PC-3 (cell line): Measurements from ENCODE around the gene DOCK1.

Experiments
- CTCF ChIP-seq: fragments of 300-600 bp; sonication (generic); conservative IDR thresholded peaks from 2 replicates; pipeline ENCODE4 v1.5.1; 2017; ENCODE audit warnings: antibody characterized with exemption, low read depth, mild to moderate bottlenecking, low read length
- EZH2 ChIP-seq: fragments of 300-600 bp; sonication (generic); IDR thresholded peaks from one replicate; pipeline ENCODE4 v1.6.1; 2017; ENCODE audit warnings: antibody characterized with exemption, mild to moderate bottlenecking, low read length; ENCODE audit not compliant: unreplicated experiment
- EZH2phosphoT487 ChIP-seq: fragments of 300-600 bp; sonication (generic); IDR thresholded peaks from 2 replicates; pipeline ENCODE4 v1.6.1; 2018; ENCODE audit warnings: mild to moderate bottlenecking, antibody characterized with exemption, low read length, borderline replicate concordance

DNA sequence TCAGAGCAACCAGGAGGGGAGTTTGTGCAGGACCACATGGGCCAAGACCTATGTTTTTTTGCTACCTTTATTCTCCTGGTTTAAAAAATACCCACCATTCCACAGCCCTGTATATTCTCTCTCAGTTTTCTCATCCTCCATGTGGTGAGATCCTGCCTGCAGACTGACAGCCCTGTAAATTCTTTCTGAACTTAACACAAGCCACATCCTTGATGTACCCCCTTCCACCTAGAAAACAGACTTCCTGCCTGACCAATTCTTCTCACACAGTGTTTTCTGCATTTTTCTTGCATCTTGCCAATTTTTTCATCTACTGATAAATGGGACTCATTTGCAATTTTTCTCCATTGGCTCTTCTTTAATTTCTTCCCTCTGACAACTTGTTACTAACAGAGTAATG, 212.8 kb downstream of the DOCK1 start:
- TF ChIP-seq CTCF (no peak), EZH2phosphoT487 (no peak), EZH2 (no peak)
